NCI-H1417 treated with DMSO at 0.1 percent for 48 hours (cell line): ENCODE data around the gene CIC.
A peak's percentile ranks its signal among the peaks of the same experiment; 100 is the strongest.
"Not testable (repeated sequence)": the region's sequence is repeated elsewhere in the genome, so short reads cannot be mapped to it uniquely, and the experiment has no call there.

Source experiments
- DNase-seq: peaks from one replicate; lab custom pipeline; 2025; lab: John Stamatoyannopoulos, UW

Gene CIC

GRCh38 chr19:42255766-42256745, 13.0 kb upstream of the CIC start:
- no peak for DNase-seq

GRCh38 chr19:42257842-42258241, 11.2 kb upstream of the CIC start:
- DNase-seq: not testable (repeated sequence)

- DNase-seq: no peak
Observed at GRCh38 chr19:42261763-42262162, 7.3 kb upstream of the CIC start.

DNA sequence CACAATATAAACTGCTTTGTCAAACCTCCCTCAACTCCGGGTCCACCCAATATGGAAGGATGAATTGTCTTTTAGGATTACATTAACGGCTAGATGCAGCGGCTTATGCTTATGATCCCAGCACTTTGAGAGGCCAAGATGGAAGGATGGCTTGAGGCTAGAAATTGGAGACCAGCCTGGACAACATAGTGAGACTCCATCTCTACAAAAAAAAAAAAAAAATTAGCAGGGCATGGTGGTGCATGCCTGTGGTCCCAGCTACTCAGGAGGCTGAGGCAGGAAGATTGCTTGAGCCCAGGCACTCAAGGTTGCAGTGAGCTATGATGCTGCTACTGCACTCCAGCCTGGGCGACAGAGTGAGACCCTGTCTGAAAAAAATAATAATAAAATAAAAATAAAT, 2.9 kb upstream of the CIC start:
- not testable (repeated sequence) for DNase-seq

GRCh38 chr19:42266928-42267603, 2.0 kb upstream of the CIC start:
- DNase-seq: not testable (repeated sequence)

- DNase-seq: no peak
Observed at GRCh38 chr19:42267644-42268141, 1.4 kb upstream of the CIC start.

DNA sequence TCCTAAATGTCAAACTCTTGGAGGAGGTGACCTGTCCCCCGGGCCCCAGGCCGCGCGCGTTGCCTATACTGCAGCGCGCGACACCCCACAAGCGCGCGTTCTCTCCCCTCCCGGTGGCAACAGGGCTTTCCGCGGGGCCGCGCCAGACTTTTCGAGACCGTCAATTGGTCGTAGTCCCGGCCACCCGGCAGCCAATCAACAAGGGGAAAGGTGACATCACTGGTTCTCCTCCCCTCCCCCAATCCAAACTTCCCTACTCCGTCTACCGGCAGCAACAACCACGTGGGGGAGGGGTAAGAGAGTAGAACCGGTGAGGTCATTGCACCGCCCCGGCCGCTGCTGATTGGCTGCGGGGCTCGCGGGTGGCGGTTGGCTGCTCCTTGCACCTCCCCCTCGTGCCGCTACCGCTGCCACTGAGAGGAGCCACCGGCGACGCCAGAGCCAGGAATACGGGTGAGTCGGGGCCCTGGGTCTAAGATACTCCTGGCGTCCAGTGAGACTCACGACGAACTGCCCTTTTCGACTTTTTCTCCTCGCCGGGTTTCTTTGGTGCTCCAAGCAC, 829 bp upstream of the CIC start:
- DNase-seq: peak; percentile 97

GRCh38 chr19:42269478-42270345, 660 bp downstream of the CIC start:
- no peak for DNase-seq

DNA sequence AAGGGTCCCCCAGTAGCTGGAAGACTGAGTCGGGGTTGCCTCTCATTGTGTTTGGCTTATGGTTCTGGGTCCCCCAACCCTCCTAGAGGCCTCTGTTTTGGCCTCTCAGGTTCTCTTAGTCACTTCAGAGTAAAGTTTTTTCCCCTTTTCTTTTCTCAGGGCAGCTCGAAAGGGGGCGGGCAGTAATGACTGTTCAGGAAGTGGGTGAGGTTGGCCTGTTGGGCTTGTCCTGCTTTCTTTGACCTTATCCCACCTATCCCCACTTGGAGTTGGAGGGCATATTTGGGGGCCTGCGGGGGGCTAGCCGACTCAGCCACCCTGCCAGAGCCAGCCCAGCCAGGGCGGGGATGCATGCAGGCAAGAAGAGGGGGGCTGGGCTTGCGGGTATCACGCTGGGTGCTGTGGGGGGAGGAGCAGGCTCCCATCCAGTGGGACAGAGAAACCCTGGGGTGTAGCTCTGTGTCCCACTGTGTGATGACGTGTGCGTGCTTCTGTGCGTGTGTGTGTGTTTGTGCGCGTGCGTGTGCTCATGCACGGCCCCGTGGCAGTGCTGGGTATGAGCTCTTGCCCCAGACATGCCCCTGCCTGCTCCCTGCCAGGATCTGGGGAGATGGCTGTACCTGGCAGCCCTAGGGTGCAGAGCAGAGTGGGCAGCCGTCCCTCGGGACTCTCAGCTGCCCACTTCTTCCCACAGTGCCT, 1.4 kb downstream of the CIC start:
- DNase-seq: no peak

DNA sequence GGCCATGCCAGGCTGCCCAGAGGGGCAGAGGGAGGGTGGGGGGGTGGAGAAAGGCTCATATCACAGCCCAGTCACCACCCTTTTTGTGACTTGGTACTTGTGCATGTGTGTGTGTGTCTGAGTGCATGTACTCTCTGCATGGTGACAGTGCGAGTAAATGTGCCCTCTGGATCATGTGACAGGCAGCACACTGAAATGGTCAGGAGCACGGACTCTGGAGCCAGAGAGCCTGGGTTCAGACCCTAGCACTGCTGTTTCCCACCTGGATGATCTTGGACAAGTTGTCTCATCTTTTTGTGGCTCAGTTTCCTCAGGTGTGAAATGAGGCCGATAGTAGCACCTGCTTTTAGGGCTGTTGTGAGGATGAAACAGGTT, 2.0 kb downstream of the CIC start:
- no peak for DNase-seq

GRCh38 chr19:42271861-42272534, 2.9 kb downstream of the CIC start:
- no peak for DNase-seq

DNA sequence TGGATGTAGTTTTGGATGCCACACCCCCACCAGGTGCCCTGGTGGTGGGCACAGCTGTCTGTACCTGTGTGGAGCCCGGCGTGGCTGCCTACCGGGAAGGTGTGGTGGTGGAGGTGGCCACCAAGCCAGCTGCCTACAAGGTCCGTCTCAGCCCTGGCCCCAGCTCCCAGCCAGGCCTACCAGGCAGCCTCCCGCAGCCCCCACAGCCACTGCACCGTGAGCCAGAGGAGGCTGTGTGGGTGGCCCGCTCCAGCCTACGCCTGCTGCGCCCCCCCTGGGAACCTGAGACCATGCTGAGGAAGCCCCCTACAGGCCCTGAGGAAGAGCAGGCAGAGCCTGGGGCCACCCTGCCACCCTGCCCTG, 3.5 kb downstream of the CIC start:
- DNase-seq: no peak

GRCh38 chr19:42272989-42273406, 3.9 kb downstream of the CIC start:
- no peak for DNase-seq

DNA sequence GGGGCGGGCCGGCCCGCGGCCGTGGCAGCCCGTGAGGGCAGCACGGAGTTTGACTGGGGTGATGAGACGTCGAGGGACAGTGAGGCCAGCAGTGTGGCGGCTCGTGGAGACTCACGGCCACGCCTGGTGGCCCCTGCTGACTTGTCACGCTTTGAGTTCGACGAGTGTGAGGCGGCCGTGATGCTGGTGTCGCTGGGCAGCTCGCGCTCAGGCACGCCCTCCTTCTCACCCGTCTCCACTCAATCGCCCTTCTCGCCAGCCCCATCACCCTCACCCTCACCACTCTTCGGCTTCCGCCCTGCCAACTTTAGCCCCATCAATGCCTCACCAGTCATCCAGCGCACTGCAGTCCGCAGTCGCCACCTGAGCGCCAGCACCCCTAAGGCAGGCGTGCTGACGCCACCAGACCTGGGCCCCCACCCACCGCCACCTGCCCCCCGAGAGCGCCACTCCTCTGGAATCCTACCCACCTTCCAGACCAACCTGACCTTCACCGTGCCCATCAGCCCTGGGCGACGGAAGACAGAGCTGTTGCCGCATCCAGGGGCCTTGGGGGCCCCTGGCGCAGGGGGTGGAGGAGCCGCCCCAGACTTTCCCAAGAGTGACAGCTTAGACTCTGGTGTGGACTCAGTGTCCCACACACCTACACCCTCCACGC, 4.5 kb downstream of the CIC start:
- no peak for DNase-seq

DNA sequence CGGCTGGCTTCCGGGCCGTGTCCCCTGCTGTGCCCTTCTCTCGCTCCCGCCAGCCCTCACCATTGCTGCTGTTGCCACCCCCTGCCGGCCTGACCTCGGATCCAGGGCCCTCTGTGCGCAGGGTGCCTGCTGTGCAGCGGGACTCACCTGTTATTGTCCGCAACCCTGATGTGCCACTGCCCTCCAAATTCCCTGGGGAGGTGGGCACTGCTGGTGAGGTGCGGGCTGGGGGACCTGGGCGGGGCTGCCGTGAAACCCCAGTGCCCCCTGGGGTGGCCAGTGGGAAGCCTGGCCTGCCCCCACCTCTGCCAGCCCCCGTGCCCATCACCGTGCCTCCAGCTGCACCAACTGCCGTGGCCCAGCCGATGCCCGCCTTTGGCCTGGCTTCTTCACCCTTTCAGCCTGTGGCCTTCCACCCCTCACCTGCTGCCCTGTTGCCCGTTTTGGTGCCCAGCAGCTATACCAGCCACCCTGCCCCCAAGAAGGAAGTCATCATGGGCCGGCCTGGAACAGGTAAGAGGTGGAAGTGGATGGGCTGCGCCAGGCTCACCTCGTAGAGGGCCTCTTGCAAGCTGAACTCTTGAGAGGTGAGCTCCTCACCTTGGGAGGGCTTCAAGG, 5.1 kb downstream of the CIC start:
- no peak for DNase-seq

- no peak for DNase-seq
Observed at GRCh38 chr19:42275103-42275502, 6.1 kb downstream of the CIC start.

DNA sequence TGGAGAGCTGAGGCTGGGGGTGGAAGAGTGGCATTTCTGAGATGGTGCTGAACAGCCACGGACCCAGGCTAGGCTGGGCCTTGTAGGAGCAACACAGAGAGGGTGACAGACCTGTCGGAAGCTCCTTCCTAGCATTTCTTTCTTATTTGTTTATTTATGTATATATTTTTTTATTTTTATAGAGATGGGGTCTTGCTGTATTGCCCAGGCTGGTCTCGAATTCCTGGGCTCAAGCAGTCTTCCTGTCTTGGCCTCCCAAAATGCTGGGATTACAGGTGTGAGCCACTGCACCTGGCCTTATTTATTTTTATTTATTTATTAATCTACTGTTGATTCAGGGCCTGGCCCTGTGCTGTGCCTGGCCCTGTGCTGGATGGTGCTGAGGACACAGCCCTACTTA, 6.5 kb downstream of the CIC start:
- no peak for DNase-seq

GRCh38 chr19:42276284-42276683, 7.2 kb downstream of the CIC start:
- DNase-seq: no peak

DNA sequence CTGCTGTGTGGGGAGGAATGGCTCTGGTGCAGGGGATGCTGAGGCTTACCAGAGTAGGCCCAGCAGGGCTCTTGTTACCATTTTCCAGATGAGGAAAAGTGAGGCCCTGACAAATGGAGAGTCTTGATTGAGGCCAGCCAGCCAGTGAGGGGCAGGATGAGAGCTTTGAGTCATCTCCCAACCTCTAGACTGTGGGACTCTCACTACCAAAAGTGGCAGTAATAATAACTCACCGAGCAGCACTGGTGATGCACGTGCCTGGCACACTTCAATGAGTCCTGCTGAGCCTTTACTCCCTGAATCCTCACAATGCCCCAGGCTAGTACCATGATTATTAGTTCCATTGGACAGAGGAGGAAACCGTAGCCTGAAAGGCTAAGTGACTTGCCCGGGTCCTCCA, 7.8 kb downstream of the CIC start:
- no peak for DNase-seq
